ENCODE measurements around the gene ISCA1. TPM values are rescaled to one million over a fixed set of nuclear protein-coding genes. Genes with fewer than 3 reads are reported as not detected.

Gene ISCA1
- total and polyA plus RNA-seq, 2 donors (not counting 3 experiments of a cell fraction or from before 2014, with no cell fraction given) = 14.2 to 22.2 TPM

DNA sequence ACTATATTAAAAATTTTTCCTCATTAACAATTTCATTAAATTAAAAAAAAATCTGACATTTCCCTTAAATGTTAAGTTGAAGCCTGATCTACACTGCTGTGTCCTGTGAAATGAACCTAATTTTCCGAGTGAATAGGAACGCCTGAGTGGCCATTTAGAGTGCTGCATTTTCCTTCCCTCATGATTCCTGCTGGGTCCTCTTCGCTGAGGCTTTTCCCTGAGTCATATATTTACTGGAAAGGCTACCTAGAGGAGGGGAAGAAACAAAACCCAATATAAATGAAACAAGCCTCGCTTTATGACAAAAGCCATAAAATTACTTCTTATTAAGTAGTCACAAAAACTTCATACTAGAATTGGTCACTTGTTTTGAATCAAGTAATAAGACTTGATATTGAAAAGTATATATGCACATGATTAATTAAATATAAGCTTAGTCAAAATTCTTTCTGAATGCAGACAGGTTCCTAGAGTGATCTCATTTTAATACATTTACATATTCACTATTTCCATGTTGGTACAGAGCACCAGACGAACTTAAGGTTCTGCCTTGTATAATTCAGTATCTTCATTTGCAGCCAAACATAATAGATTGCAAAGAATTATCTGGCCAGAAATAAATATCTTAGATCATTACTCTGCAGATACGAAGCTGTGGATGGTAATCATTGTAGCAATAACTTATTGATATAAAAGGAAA is 6.3 kb upstream of the ISCA1 start:
- no peaks in the 10 kb centered on the region for H3K9me3 ChIP-seq (replicated peaks; ENCODE audit: control insufficient read depth, insufficient read depth, low read length)
- FAIRE-seq (no peak), DNase-seq (ENCODE audit: low read depth, low spot score) (no peak)
- H4K20me1 ChIP-seq (replicated peaks; ENCODE audit: control insufficient read depth, extremely low read depth, insufficient read depth, low read length) = no peaks in the 10 kb centered on the region
- no peak overlapping the region for H3K9ac ChIP-seq (replicated peaks; ENCODE audit: extremely low read depth, insufficient read depth, low read length)
- H3K4me2 ChIP-seq (ENCODE audit: insufficient read depth, low read length) = no peak overlapping the region
- no peaks in the 10 kb centered on the region for H3K79me2 ChIP-seq (ENCODE audit: control insufficient read depth, insufficient read depth, low read length)
- CTCF ChIA-PET = no interaction called here
- intact Hi-C loops (cut with micrococcal nuclease) = no loop called here
- no peak overlapping the region for H3K27ac ChIP-seq (ENCODE audit: insufficient read depth, low read depth, low read length)
- H3K9me1 ChIP-seq (replicated peaks; ENCODE audit: control insufficient read depth, extremely low read depth, insufficient read depth, low read length) = no peaks in the 10 kb centered on the region
- no peaks in the 10 kb centered on the region for H3K27me3 ChIP-seq (ENCODE audit: control insufficient read depth in 2 of 2, insufficient read depth in 2 of 2, low read length in 2 of 2)
- dilution Hi-C loops (cut with MboI; ENCODE audit: extremely low pct_ligation_motif_present, low sequenced_read_pairs) = no loop called here
- H2AFZ ChIP-seq (ENCODE audit: low read depth, low read length) = no peak overlapping the region
- no TSS peak for BruUV-seq (replicated peaks)
- no peaks in the 10 kb centered on the region for H3K36me3 ChIP-seq (ENCODE audit: control insufficient read depth in 2 of 2, extremely low read depth in 1 of 2, insufficient read depth in 2 of 2, low read length in 2 of 2)
- POLR2A ChIA-PET = no interaction called here
- no peaks in the 10 kb centered on the region for H3K4me1 ChIP-seq (ENCODE audit: control insufficient read depth, extremely low read depth, insufficient read depth, low read length)
- H3K4me3 ChIP-seq (replicated peaks in 1 of 3; ENCODE audit: insufficient read depth in 1 of 3, low read depth in 1 of 3, low read length in 3 of 3) = no peak overlapping the region
- TF ChIP-seq FOS (IDR thresholded peaks at IDR 0.05; ENCODE audit: borderline replicate concordance, insufficient read depth, low read length) (no peak), POLR2AphosphoS5 (IDR thresholded peaks at IDR 0.05; ENCODE audit: insufficient read depth, low read depth, low read length) (no peak), JUN (IDR thresholded peaks at IDR 0.05; ENCODE audit: borderline replicate concordance, insufficient read depth, insufficient read length, low read depth) (no peak), EZH2 (IDR thresholded peaks at IDR 0.05; ENCODE audit: borderline replicate concordance, low read depth, low read length, severe bottlenecking) (no peak), POLR2A (IDR thresholded peaks at IDR 0.05; ENCODE audit: low read depth, low read length) (no peak), GATA2 (IDR thresholded peaks at IDR 0.05; ENCODE audit: insufficient read depth, insufficient read length, low read depth, low read length) (no peak), MYC (IDR thresholded peaks at IDR 0.05; ENCODE audit: low read depth, low read length) (no peak)
- TF ChIP-seq, protein P1, sequence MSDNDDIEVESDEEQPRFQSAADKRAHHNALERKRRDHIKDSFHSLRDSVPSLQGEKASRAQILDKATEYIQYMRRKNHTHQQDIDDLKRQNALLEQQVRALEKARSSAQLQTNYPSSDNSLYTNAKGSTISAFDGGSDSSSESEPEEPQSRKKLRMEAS (IDR thresholded peaks at IDR 0.05; ENCODE audit: insufficient read depth, insufficient read length) = no peak
- TF ChIP-seq, protein P2, sequence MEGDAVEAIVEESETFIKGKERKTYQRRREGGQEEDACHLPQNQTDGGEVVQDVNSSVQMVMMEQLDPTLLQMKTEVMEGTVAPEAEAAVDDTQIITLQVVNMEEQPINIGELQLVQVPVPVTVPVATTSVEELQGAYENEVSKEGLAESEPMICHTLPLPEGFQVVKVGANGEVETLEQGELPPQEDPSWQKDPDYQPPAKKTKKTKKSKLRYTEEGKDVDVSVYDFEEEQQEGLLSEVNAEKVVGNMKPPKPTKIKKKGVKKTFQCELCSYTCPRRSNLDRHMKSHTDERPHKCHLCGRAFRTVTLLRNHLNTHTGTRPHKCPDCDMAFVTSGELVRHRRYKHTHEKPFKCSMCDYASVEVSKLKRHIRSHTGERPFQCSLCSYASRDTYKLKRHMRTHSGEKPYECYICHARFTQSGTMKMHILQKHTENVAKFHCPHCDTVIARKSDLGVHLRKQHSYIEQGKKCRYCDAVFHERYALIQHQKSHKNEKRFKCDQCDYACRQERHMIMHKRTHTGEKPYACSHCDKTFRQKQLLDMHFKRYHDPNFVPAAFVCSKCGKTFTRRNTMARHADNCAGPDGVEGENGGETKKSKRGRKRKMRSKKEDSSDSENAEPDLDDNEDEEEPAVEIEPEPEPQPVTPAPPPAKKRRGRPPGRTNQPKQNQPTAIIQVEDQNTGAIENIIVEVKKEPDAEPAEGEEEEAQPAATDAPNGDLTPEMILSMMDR (IDR thresholded peaks at IDR 0.05; ENCODE audit: extremely low read depth in 1 of 2, insufficient read depth in 1 of 2, low read depth in 1 of 2, low read length in 2 of 2) = no peak
